K562 (cell line): ENCODE results near the gene AMBRA1. TPM values are rescaled to one million over a fixed set of nuclear protein-coding genes. Genes with fewer than 3 reads are reported as not detected.
A peak's percentile ranks its signal among the peaks of the same experiment; 100 is the strongest.

ENCODE experiments used
- BRD9 ChIP-seq: fragments of 450-650 bp; IDR thresholded peaks from 2 replicates; pipeline ENCODE4 v1.6.1; 2018; ENCODE audit warnings: low read depth; ENCODE audit not compliant: partially characterized antibody
- CBFA2T3 ChIP-seq: fragments of 450-650 bp; IDR thresholded peaks from 2 replicates; pipeline ENCODE4 v1.6.1; 2017
- CHD1 ChIP-seq: fragments of 200-600 bp; sonication (generic); IDR thresholded peaks from one replicate; pipeline ENCODE4 v1.6.1; 2012; ENCODE audit warnings: mild to moderate bottlenecking, moderate library complexity, low read length, inconsistent platforms
- CTCFL ChIP-seq: IDR thresholded peaks from 2 replicates; pipeline ENCODE4 v1.6.1; 2011; ENCODE audit warnings: borderline replicate concordance, low read depth, mild to moderate bottlenecking, moderate library complexity, low read length; ENCODE audit not compliant: insufficient read depth, poor library complexity, severe bottlenecking
- EHMT2 ChIP-seq: fragments of 450-650 bp; IDR thresholded peaks from 2 replicates; pipeline ENCODE4 v1.6.1; 2018; ENCODE audit warnings: antibody characterized with exemption
- FOXP1 ChIP-seq: sonication (generic); formaldehyde crosslinking; IDR thresholded peaks from 2 replicates; pipeline ENCODE4 v1.8.0; 2022; ENCODE audit warnings: mild to moderate bottlenecking, missing genetic modification reagents
- KDM2B ChIP-seq: fragments of 250-450 bp; sonication (Bioruptor Pico); IDR thresholded peaks from 2 replicates; pipeline ENCODE4 v1.8.0; 2021; ENCODE audit warnings: mild to moderate bottlenecking, moderate library complexity
- NCOA1 ChIP-seq: fragments of 450-650 bp; IDR thresholded peaks from 2 replicates; pipeline ENCODE4 v1.6.1; 2016; ENCODE audit warnings: low read depth
- NFATC3 ChIP-seq: fragments of 450-650 bp; IDR thresholded peaks from 2 replicates; pipeline ENCODE4 v1.6.1; 2017; ENCODE audit warnings: mild to moderate bottlenecking
- NR0B1 ChIP-seq: fragments of 450-650 bp; IDR thresholded peaks from one replicate; pipeline ENCODE4 v1.6.1; 2018; ENCODE audit warnings: mild to moderate bottlenecking, moderate library complexity; ENCODE audit not compliant: partially characterized antibody
- POLR3G ChIP-seq: IDR thresholded peaks from 2 replicates; pipeline ENCODE4 v1.6.1; 2011; ENCODE audit not compliant: insufficient read length, insufficient replicate concordance; ENCODE audit errors: extremely low read depth
- RB1 ChIP-seq: fragments of 450-650 bp; IDR thresholded peaks from 2 replicates; pipeline ENCODE4 v1.6.1; 2017; ENCODE audit warnings: low read depth, mild to moderate bottlenecking
- SIN3B ChIP-seq: fragments of 450-650 bp; IDR thresholded peaks from 2 replicates; pipeline ENCODE4 v1.6.1; 2017; ENCODE audit warnings: low read depth, mild to moderate bottlenecking, moderate library complexity
- ZC3H4 ChIP-seq: sonication (generic); formaldehyde crosslinking; IDR thresholded peaks from 2 replicates; pipeline ENCODE4 v1.9.0; 2021; ENCODE audit warnings: missing genetic modification reagents, borderline replicate concordance
- ZFP30 ChIP-seq: fragments of 250-450 bp; sonication (Bioruptor Pico); IDR thresholded peaks from 2 replicates; pipeline ENCODE4 v1.8.0; 2022; ENCODE audit warnings: moderate library complexity, mild to moderate bottlenecking, inconsistent platforms, borderline replicate concordance
- ZKSCAN1 ChIP-seq: fragments of 150-350 bp; IDR thresholded peaks from 2 replicates; pipeline ENCODE4 v1.6.1; 2016; ENCODE audit warnings: low read depth, low read length
- ZNF263 ChIP-seq: sonication (generic); formaldehyde crosslinking; IDR thresholded peaks from 2 replicates; pipeline ENCODE4 v1.8.0; 2022; ENCODE audit warnings: mild to moderate bottlenecking, missing genetic modification reagents, borderline replicate concordance
- ZNF408 ChIP-seq: fragments of 250-450 bp; sonication (Bioruptor Pico); IDR thresholded peaks from 2 replicates; pipeline ENCODE4 v1.4.0; 2020; ENCODE audit warnings: low read depth, mild to moderate bottlenecking, moderate library complexity
- ZNF57 ChIP-seq: fragments of 450-650 bp; formaldehyde crosslinking; IDR thresholded peaks from 2 replicates; pipeline ENCODE4 v1.4.0; 2020; ENCODE audit warnings: mild to moderate bottlenecking, moderate library complexity
- ZNF584 ChIP-seq: fragments of 200-800 bp; sonication (Bioruptor generic); IDR thresholded peaks from 2 replicates; pipeline ENCODE4 v1.6.1; 2016; ENCODE audit warnings: low read depth, mild to moderate bottlenecking, missing genetic modification characterization, missing compliant biosample characterization
- ZNF830 ChIP-seq: fragments of 250-450 bp; sonication (Bioruptor Pico); IDR thresholded peaks from 2 replicates; pipeline ENCODE4 v1.5.0; 2021; ENCODE audit warnings: mild to moderate bottlenecking
- polyA plus RNA-seq, 8 experiments: library from polyadenylated mRNA; depleted of rRNA in 4 of 8; stranded (reverse) in 5 of 8; unstranded in 3 of 8; fragments of >200 nt; fragmentation: Nextera tagmentation in 2 of 8; fragmentation: Illumina TruSeq in 1 of 8; extraction: Ambion mirVana in 2 of 8; extraction: Trizol in 1 of 8; gene quantifications; 2 replicates each; pipeline versions ENCODE4 v1.2.1 to v1.2.3, GENCODE V29; 2011 to 2014; ENCODE audit warnings: inconsistent platforms in 1 of 8, missing spikeins in 1 of 8
- total RNA-seq, 7 experiments: library from RNA; depleted of rRNA in 6 of 7; stranded (reverse); fragments of >200 nt in 6 of 7; fragmentation: Illumina TruSeq in 2 of 7; extraction: Trizol in 2 of 7; gene quantifications; 2 replicates each; pipeline versions ENCODE4 v1.2.1 to v1.2.3, GENCODE V29; 2011 to 2021; ENCODE audit warnings: low replicate concordance in 1 of 7

AMBRA1 gene
- total and polyA plus RNA-seq, 9 of the 15 experiments (the other 6 are each of a cell fraction or from before 2014, with no cell fraction given): 0.15 to 24.5 (median 13.0) TPM

GRCh38 chr11:46617134-46617971 lies 23.5 kb upstream of the AMBRA1 start, which contains the start of the genes ATG13 and HARBI1 (continued):
- TF ChIP-seq FOXP1 (CRISPR knock-in tag) (no peak), CTCFL (peak; percentile 88), ZNF584 (CRISPR knock-in tag) (no peak), EHMT2 (no peak), BRD9 (peak; percentile 93), CBFA2T3 (no peak), ZKSCAN1 (0 out of 2 replicates have a peak, but pooled peaks have one; percentile 9), ZC3H4 (CRISPR knock-in tag) (no peak), SIN3B (peak; percentile 39), NFATC3 (0 out of 2 replicates have a peak, but pooled peaks have one; percentile 44), NR0B1 (no peak), ZNF408 (CRISPR knock-in tag) (no peak), POLR3G (no peak), NCOA1 (no peak), ZFP30 (CRISPR knock-in tag) (no peak), ZNF830 (CRISPR knock-in tag) (no peak), ZNF263 (CRISPR knock-in tag) (peak; percentile 20; the same call in 1 of the 2 replicates), RB1 (peak; percentile 87), ZNF57 (CRISPR knock-in tag) (no peak), CHD1 (peak; percentile 82), KDM2B (no peak)
